Measurements from ENCODE around the gene SEMA3D.

Gene SEMA3D

GRCh38 chr7:85175217-85175616 lies 11.6 kb downstream of the SEMA3D start:
- FAIRE-seq (no peak), DNase-seq (ENCODE audit: insufficient read length, low spot score) (no peak)
- TF ChIP-seq CTCF (IDR thresholded peaks at IDR 0.05; ENCODE audit: insufficient read depth, missing control alignments) = no peak

- TF ChIP-seq CTCF (IDR thresholded peaks at IDR 0.05; ENCODE audit: insufficient read depth, missing control alignments) = no peak
- no peak for DNase-seq (ENCODE audit: insufficient read length, low spot score)
- no peak for FAIRE-seq
Measured at GRCh38 chr7:85172530-85172941, 14.3 kb downstream of the SEMA3D start.

GRCh38 chr7:85167636-85168035 lies 19.2 kb downstream of the SEMA3D start:
- DNase-seq (ENCODE audit: insufficient read length, low spot score) (no peak), FAIRE-seq (no peak)
- TF ChIP-seq CTCF (IDR thresholded peaks at IDR 0.05; ENCODE audit: insufficient read depth, missing control alignments) = no peak

- FAIRE-seq = no peak
- no peak for TF ChIP-seq CTCF (IDR thresholded peaks at IDR 0.05; ENCODE audit: insufficient read depth, missing control alignments)
- no peak for DNase-seq (ENCODE audit: insufficient read length, low spot score)
Measured at GRCh38 chr7:85165263-85165662, 21.6 kb downstream of the SEMA3D start.

GRCh38 chr7:85164376-85164775 lies 22.5 kb downstream of the SEMA3D start:
- FAIRE-seq (no peak), DNase-seq (ENCODE audit: insufficient read length, low spot score) (no peak)

GRCh38 chr7:85162721-85163120 lies 24.1 kb downstream of the SEMA3D start:
- TF ChIP-seq CTCF (IDR thresholded peaks at IDR 0.05; ENCODE audit: insufficient read depth, missing control alignments) = no peak
- DNase-seq (ENCODE audit: insufficient read length, low spot score) (no peak), FAIRE-seq (no peak)

More at GRCh38 chr7:85164376-85164775, 22.5 kb downstream of the SEMA3D start:
- TF ChIP-seq CTCF (IDR thresholded peaks at IDR 0.05; ENCODE audit: insufficient read depth, missing control alignments) = no peak

- no peak for DNase-seq (ENCODE audit: insufficient read length, low spot score)
- FAIRE-seq = no peak
- no peak for TF ChIP-seq CTCF (IDR thresholded peaks at IDR 0.05; ENCODE audit: insufficient read depth, missing control alignments)
Measured at GRCh38 chr7:85160223-85160622, 26.6 kb downstream of the SEMA3D start.

All from D721Med (cell line).